Endothelial cell of umbilical vein (primary cell): ENCODE results near the gene CLCN6. TPM values are rescaled to one million over a fixed set of nuclear protein-coding genes. Genes with fewer than 3 reads are reported as not detected.
A peak's percentile ranks its signal among the peaks of the same experiment; 100 is the strongest.

Source experiments
- BruUV-seq: library from RNA; stranded (reverse); fragments of 400-500 nt; replicated peaks from 2 replicates; lab custom pipeline; 2021; lab: Mats Ljungman, UMichigan
- CTCF ChIA-PET: fragments of 300-600, 350-600 bp; sonication (Branson Sonifier 250); formaldehyde crosslinking; loops from one replicate; lab custom pipeline; 2021; ENCODE audit warnings: antibody characterized with exemption, inconsistent platforms; lab: Charles Lee
- POLR2A ChIA-PET: fragments of 300-600, 350-600 bp; sonication (Branson Sonifier 250); formaldehyde crosslinking; loops from one replicate; lab custom pipeline; 2021; ENCODE audit warnings: antibody characterized with exemption, inconsistent platforms; lab: Charles Lee
- DNase-seq: peaks from one replicate; pipeline ENCODE4 v3.0.0-alpha.2; 2011; ENCODE audit warnings: low read depth, low spot score
- FAIRE-seq: peaks from 2 replicates; lab custom pipeline; 2011; peaks lifted over from hg19 to GRCh38; lab: Jason Lieb, UNC
- H2AFZ ChIP-seq: 2 replicates; pipeline ENCODE4 v1.6.0; 2012; ENCODE audit warnings: low read depth, low read length, control low read depth, inconsistent platforms
- H3K27ac ChIP-seq: 2 replicates; pipeline ENCODE4 v1.5.1; 2011; ENCODE audit warnings: low read depth, mild to moderate bottlenecking, control low read depth, low read length, moderate library complexity; ENCODE audit not compliant: insufficient read depth
- H3K27me3 ChIP-seq, 2 experiments: 2 replicates each; pipeline versions ENCODE4 v1.6.0 to v1.6.1; 2011; ENCODE audit warnings: low read length in 2 of 2, mixed read lengths in 1 of 2; ENCODE audit not compliant: control insufficient read depth in 2 of 2, insufficient read depth in 2 of 2
- H3K36me3 ChIP-seq, 2 experiments: 2 replicates in 1 of 2; 3 replicates in 1 of 2; pipeline ENCODE4 v1.5.1; 2011; ENCODE audit warnings: low read length in 2 of 2, mild to moderate bottlenecking in 1 of 2, moderate library complexity in 1 of 2; ENCODE audit not compliant: control insufficient read depth in 2 of 2, insufficient read depth in 2 of 2; ENCODE audit errors: extremely low read depth in 1 of 2
- H3K4me1 ChIP-seq: 3 replicates; pipeline ENCODE4 v1.5.1; 2011; ENCODE audit warnings: mild to moderate bottlenecking, low read length; ENCODE audit not compliant: control insufficient read depth, insufficient read depth; ENCODE audit errors: extremely low read depth
- H3K4me2 ChIP-seq: 2 replicates; pipeline ENCODE4 v1.6.1; 2011; ENCODE audit warnings: low read length, control low read depth, mixed read lengths; ENCODE audit not compliant: insufficient read depth
- H3K4me3 ChIP-seq, 3 experiments: fragments of 200-600 bp in 1 of 3; sonication (generic), shearing (Covaris generic) in 1 of 3; replicated peaks in 1 of 3; 2 replicates each; pipeline ENCODE4 v1.5.1; 2011 to 2016; ENCODE audit warnings: control low read depth in 3 of 3, low read length in 3 of 3, mild to moderate bottlenecking in 2 of 3, inconsistent platforms in 1 of 3, low read depth in 1 of 3, moderate library complexity in 1 of 3; ENCODE audit not compliant: insufficient read depth in 1 of 3
- H3K79me2 ChIP-seq: 2 replicates; pipeline ENCODE4 v1.6.0; 2012; ENCODE audit warnings: low read length, inconsistent platforms; ENCODE audit not compliant: control insufficient read depth, insufficient read depth
- H3K9ac ChIP-seq: replicated peaks from 2 replicates; pipeline ENCODE3; 2011; ENCODE audit warnings: low read length, control low read depth; ENCODE audit not compliant: insufficient read depth; ENCODE audit errors: extremely low read depth
- H3K9me1 ChIP-seq: replicated peaks from 3 replicates; pipeline ENCODE4 v1.6.0; 2011; ENCODE audit warnings: mild to moderate bottlenecking, low read length; ENCODE audit not compliant: control insufficient read depth, insufficient read depth; ENCODE audit errors: extremely low read depth
- H3K9me3 ChIP-seq: replicated peaks from 2 replicates; pipeline ENCODE4 v1.5.1; 2012; ENCODE audit warnings: low read length, inconsistent platforms; ENCODE audit not compliant: control insufficient read depth, insufficient read depth
- H4K20me1 ChIP-seq: replicated peaks from 2 replicates; pipeline ENCODE3; 2011; ENCODE audit warnings: mild to moderate bottlenecking, low read length; ENCODE audit not compliant: control insufficient read depth, insufficient read depth; ENCODE audit errors: extremely low read depth
- JUN ChIP-seq: IDR thresholded peaks from 2 replicates; pipeline ENCODE4 v1.6.1; 2011; ENCODE audit warnings: borderline replicate concordance, low read depth; ENCODE audit not compliant: insufficient read length, insufficient read depth
- dilution Hi-C: fragments of 300-500 bp; cut with MboI; formaldehyde crosslinking; loops from one replicate; pipeline ENCODE4 v1.15.0; 2019; ENCODE audit warnings: low sequenced_read_pairs; ENCODE audit not compliant: extremely low pct_ligation_motif_present
- intact Hi-C: fragments of 100-400 bp; cut with micrococcal nuclease; formaldehyde crosslinking; loops from one replicate; pipeline ENCODE4 v1.10.0; 2022
- polyA plus RNA-seq, 4 experiments: library from polyadenylated mRNA; depleted of rRNA in 3 of 4; stranded (reverse) in 3 of 4; unstranded in 1 of 4; fragments of >200 nt; gene quantifications; 2 replicates each; pipeline versions ENCODE4 v1.2.1 to v1.2.3, GENCODE V29; 2011 to 2012; ENCODE audit warnings: missing spikeins in 1 of 4
- total RNA-seq: library from RNA; stranded (reverse); gene quantifications from 2 replicates; pipeline ENCODE4 v1.2.3, GENCODE V29; 2021
- TF ChIP-seq, protein P1 (sequence below), 2 donors: IDR thresholded peaks; 1 replicate in 1 of 2; 2 replicates in 1 of 2; pipeline ENCODE4 v1.5.1; 2011; ENCODE audit warnings: low read length in 2 of 2, mild to moderate bottlenecking in 2 of 2, moderate library complexity in 2 of 2, control low read depth in 1 of 2, inconsistent platforms in 1 of 2, low read depth in 1 of 2; ENCODE audit not compliant: insufficient read depth in 1 of 2; ENCODE audit errors: extremely low read depth in 1 of 2

The CLCN6 gene
- total and polyA plus RNA-seq, 2 donors (not counting 3 experiments of a cell fraction or from before 2014, with no cell fraction given), result 20.4 to 41.2 TPM

DNA sequence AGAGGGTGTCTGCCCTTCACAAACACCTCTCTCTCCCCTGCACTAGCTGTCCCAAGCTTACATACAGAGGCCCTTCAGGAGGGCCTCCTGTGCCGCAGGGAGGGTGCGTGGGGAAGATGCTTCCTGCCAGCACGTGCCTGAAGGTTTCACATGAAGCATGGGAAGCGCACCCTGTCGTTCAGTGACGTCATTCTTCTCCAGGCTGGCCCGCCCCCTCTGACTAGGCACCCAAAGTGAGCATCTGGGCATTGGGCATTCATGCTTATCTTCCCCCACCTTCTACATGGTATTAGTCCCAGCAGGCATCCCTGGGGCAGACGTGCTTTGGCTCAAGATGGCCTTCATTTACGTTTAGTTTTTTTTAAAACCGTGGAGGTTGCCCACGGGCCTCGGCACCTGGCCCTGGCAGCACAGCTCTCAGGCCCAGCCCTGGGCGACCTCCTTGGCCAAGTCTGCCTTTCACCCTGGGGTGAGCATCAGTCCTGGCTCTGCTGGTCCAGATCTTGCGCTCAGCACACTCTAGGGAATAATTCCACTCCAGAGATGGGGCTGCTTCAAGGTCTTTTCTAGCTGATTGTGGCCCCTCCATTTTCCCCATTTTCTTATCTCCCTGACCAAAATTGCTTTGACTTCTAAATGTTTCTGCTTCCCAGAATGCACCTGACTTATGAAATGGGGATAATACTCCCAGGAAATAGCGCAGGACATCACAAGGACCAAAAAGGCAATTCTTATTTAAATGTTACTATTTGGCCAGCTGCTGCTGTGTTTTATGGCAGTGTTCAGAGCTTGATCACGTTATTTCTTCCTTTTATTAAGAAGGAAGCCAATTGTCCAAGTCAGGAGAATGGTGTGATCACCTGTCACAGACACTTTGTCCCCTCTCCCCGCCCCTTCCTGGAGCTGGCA is 35.5 kb downstream of the CLCN6 start:
- H2AFZ ChIP-seq, result no peak overlapping the region
- no peak overlapping the region for H3K27ac ChIP-seq
- H4K20me1 ChIP-seq, result no peaks in the 10 kb centered on the region
- no peaks in the 10 kb centered on the region for H3K9me1 ChIP-seq
- H3K79me2 ChIP-seq, result no peaks in the 10 kb centered on the region
- no TSS peak for BruUV-seq
- H3K4me1 ChIP-seq, result peaks cover 7% of the 10 kb centered on the region
- H3K4me3 ChIP-seq, result no peak overlapping the region
- no peak overlapping the region for H3K9ac ChIP-seq
- no peaks in the 10 kb centered on the region for H3K27me3 ChIP-seq
- DNase-seq (no peak), FAIRE-seq (no peak)
- H3K36me3 ChIP-seq, result peaks cover 18 to 48% of the 10 kb centered on the region in 2 experiments
- ChIA-PET POLR2A (interaction anchor here (2.5 kb wide), 1 partner anchor 67 kb away, joined by 16 read pairs; no protein-coding TSS in a partner anchor), CTCF (interaction anchor here (5.2 kb wide), 1 partner anchor 52 kb away, joined by 42 read pairs; no protein-coding TSS in a partner anchor)
- dilution Hi-C loops (no loop called here), intact Hi-C loops (no loop called here)
- no peaks in the 10 kb centered on the region for H3K9me3 ChIP-seq
- H3K4me2 ChIP-seq, result no peak overlapping the region
- TF ChIP-seq, protein P1, sequence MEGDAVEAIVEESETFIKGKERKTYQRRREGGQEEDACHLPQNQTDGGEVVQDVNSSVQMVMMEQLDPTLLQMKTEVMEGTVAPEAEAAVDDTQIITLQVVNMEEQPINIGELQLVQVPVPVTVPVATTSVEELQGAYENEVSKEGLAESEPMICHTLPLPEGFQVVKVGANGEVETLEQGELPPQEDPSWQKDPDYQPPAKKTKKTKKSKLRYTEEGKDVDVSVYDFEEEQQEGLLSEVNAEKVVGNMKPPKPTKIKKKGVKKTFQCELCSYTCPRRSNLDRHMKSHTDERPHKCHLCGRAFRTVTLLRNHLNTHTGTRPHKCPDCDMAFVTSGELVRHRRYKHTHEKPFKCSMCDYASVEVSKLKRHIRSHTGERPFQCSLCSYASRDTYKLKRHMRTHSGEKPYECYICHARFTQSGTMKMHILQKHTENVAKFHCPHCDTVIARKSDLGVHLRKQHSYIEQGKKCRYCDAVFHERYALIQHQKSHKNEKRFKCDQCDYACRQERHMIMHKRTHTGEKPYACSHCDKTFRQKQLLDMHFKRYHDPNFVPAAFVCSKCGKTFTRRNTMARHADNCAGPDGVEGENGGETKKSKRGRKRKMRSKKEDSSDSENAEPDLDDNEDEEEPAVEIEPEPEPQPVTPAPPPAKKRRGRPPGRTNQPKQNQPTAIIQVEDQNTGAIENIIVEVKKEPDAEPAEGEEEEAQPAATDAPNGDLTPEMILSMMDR (IDR thresholded peaks at IDR 0.05; ENCODE audit: extremely low read depth in 1 of 2, insufficient read depth in 1 of 2, low read depth in 1 of 2, low read length in 2 of 2), result no peak
- TF ChIP-seq JUN, result peak; percentile 3
